ENCODE results near the gene CPT1B.

DNA sequence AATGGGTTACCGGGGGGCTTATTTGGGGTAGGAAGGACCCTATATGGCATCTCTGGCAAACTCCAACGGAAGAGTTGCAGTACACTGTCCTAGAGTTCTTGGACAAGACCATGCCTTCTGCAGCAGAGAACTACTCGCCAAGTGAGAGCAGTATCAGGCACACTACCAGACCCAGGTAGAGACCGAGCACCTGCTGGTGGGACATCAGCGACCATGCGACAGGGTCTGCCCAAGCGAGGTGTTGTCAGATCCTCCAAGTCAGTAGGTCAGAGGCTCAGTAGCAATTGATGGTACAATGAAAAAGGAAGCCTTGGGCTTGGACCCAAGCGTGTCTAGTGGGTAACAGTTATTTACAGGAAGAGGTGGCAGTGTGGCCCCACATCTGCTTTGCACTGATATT lies 7.6 kb upstream of the CPT1B start:
- TF ChIP-seq POLR2AphosphoS5 (IDR thresholded peaks at IDR 0.05; ENCODE audit: low read depth) = no peak
- TF ChIP-seq CTCF (conservative IDR thresholded peaks at IDR 0.05; ENCODE audit: low read depth in 2 of 2) = no peak
- no peak for TF ChIP-seq CREB1 (CRISPR knock-in tag; IDR thresholded peaks at IDR 0.05; ENCODE audit: low read depth)
- TF ChIP-seq ZNF114 (CRISPR knock-in tag; IDR thresholded peaks at IDR 0.05) = no peak
- no peak for TF ChIP-seq JUNB (IDR thresholded peaks at IDR 0.05; ENCODE audit: unreplicated experiment)
- TF ChIP-seq EZH2 (IDR thresholded peaks at IDR 0.05; ENCODE audit: low read depth, unreplicated experiment) = no peak
- no peak for TF ChIP-seq EZH2phosphoT487 (IDR thresholded peaks at IDR 0.05; ENCODE audit: unreplicated experiment)
- TF ChIP-seq REST (IDR thresholded peaks at IDR 0.05; ENCODE audit: unreplicated experiment) = no peak
- no peak for TF ChIP-seq NANOG (IDR thresholded peaks at IDR 0.05; ENCODE audit: borderline replicate concordance)
- no peak for TF ChIP-seq STAT1 (IDR thresholded peaks at IDR 0.05; ENCODE audit: unreplicated experiment)
- TF ChIP-seq ETS1 (IDR thresholded peaks at IDR 0.05) = no peak

Measured in GM23338 (cell line).